H1 (cell line): ENCODE data around the gene NSMCE3. TPM values are rescaled to one million over a fixed set of nuclear protein-coding genes. Genes with fewer than 3 reads are reported as not detected.
A peak's percentile ranks its signal among the peaks of the same experiment; 100 is the strongest.

Experiments used
- CTCF ChIA-PET: fragments of 300-600 bp; sonication (Branson Sonifier 250); formaldehyde crosslinking; loops from one replicate; lab custom pipeline; 2021; ENCODE audit not compliant: partially characterized antibody; lab: Charles Lee
- POLR2A ChIA-PET: fragments of 300-600 bp; sonication (Branson Sonifier 250); formaldehyde crosslinking; loops from one replicate; lab custom pipeline; 2021; ENCODE audit warnings: inconsistent platforms; ENCODE audit not compliant: partially characterized antibody; lab: Charles Lee
- DNase-seq, 2 experiments: peaks; one replicate each; pipeline versions ENCODE4 v3.0.0 to v3.0.0-alpha.2; 2010 to 2022; ENCODE audit warnings: low spot score in 2 of 2, low read depth in 1 of 2, mixed read lengths in 1 of 2
- FAIRE-seq: peaks from 2 replicates; lab custom pipeline; 2011; peaks lifted over from hg19 to GRCh38; lab: Jason Lieb, UNC
- H2AFZ ChIP-seq: 2 replicates; pipeline ENCODE4 v1.8.1; 2012; ENCODE audit warnings: low read length, inconsistent platforms
- H2AK5ac ChIP-seq: 2 replicates; pipeline ENCODE4 v1.6.1; 2013; ENCODE audit warnings: low read depth, low read length
- H2BK120ac ChIP-seq: replicated peaks from 2 replicates; pipeline ENCODE3; 2013; ENCODE audit warnings: low read depth, low read length, inconsistent platforms
- H2BK12ac ChIP-seq: 2 replicates; pipeline ENCODE4 v1.6.1; 2013; ENCODE audit warnings: low read depth, low read length
- H2BK15ac ChIP-seq: 2 replicates; pipeline ENCODE4 v1.6.1; 2013; ENCODE audit warnings: low read length
- H2BK20ac ChIP-seq: 2 replicates; pipeline ENCODE4 v1.6.1; 2013; ENCODE audit warnings: low read length
- H2BK5ac ChIP-seq: 2 replicates; pipeline ENCODE4 v1.6.1; 2013; ENCODE audit warnings: low read depth, low read length
- H3K14ac ChIP-seq: 2 replicates; pipeline ENCODE4 v1.6.1; 2013; ENCODE audit warnings: inconsistent platforms; ENCODE audit not compliant: insufficient read length
- H3K18ac ChIP-seq: 2 replicates; pipeline ENCODE4 v1.6.1; 2013; ENCODE audit warnings: low read length; ENCODE audit errors: extremely low read depth
- H3K23ac ChIP-seq: 2 replicates; pipeline ENCODE4 v1.6.1; 2013; ENCODE audit warnings: inconsistent platforms; ENCODE audit not compliant: insufficient read length
- H3K23me2 ChIP-seq: 2 replicates; pipeline ENCODE4 v1.6.1; 2013; ENCODE audit warnings: low read depth, low read length
- H3K27ac ChIP-seq: 2 replicates; pipeline ENCODE4 v1.6.1; 2011; ENCODE audit warnings: low read depth, low read length, inconsistent platforms
- H3K27me3 ChIP-seq, 4 experiments: replicated peaks in 1 of 4; 1 replicate in 1 of 4; 2 replicates in 3 of 4; pipeline versions ENCODE4 v1.6.1 to v1.8.1; 2011 to 2013; ENCODE audit warnings: low read length in 3 of 4, mild to moderate bottlenecking in 3 of 4, inconsistent platforms in 2 of 4, mixed read lengths in 2 of 4, moderate library complexity in 1 of 4; ENCODE audit not compliant: control insufficient read depth in 3 of 4, insufficient read depth in 3 of 4; ENCODE audit errors: extremely low read depth in 1 of 4
- H3K36me3 ChIP-seq, 4 experiments: 2 replicates each; pipeline versions ENCODE4 v1.6.1 to v1.8.1; 2011 to 2013; ENCODE audit warnings: mild to moderate bottlenecking in 4 of 4, low read length in 3 of 4, moderate library complexity in 2 of 4, control low read depth in 1 of 4, inconsistent platforms in 1 of 4; ENCODE audit not compliant: insufficient read depth in 4 of 4, control insufficient read depth in 2 of 4
- H3K4ac ChIP-seq: replicated peaks from 2 replicates; pipeline ENCODE3; 2013; ENCODE audit warnings: low read length, low read depth, mixed read lengths, inconsistent platforms; ENCODE audit not compliant: insufficient read length
- H3K4me1 ChIP-seq, 4 experiments: replicated peaks in 1 of 4; 1 replicate in 1 of 4; 2 replicates in 3 of 4; pipeline versions ENCODE4 v1.6.1 to v1.8.1; 2011 to 2013; ENCODE audit warnings: low read length in 3 of 4, inconsistent platforms in 2 of 4, mixed read lengths in 1 of 4; ENCODE audit not compliant: insufficient read depth in 4 of 4, control insufficient read depth in 3 of 4
- H3K4me2 ChIP-seq, 2 experiments: 2 replicates each; pipeline versions ENCODE4 v1.6.1 to v1.8.1; 2011 to 2013; ENCODE audit warnings: low read depth in 2 of 2, low read length in 2 of 2, control low read depth in 1 of 2, inconsistent platforms in 1 of 2, mild to moderate bottlenecking in 1 of 2; ENCODE audit not compliant: insufficient read depth in 1 of 2
- H3K4me3 ChIP-seq, 4 experiments: fragments of 200-600, 300-600 bp in 1 of 4; sonication (generic), shearing (Covaris generic), sonication (Bioruptor Twin) in 1 of 4; 2 replicates each; pipeline versions ENCODE4 v1.5.1 to v1.8.1; 2011 to 2016; ENCODE audit warnings: low read length in 4 of 4, low read depth in 3 of 4, control low read depth in 2 of 4, inconsistent platforms in 2 of 4, mild to moderate bottlenecking in 2 of 4, mixed read lengths in 1 of 4, moderate library complexity in 1 of 4; ENCODE audit not compliant: insufficient read depth in 2 of 4; ENCODE audit errors: extremely low read depth in 1 of 4
- H3K56ac ChIP-seq: replicated peaks from 2 replicates; pipeline ENCODE3; 2013; ENCODE audit warnings: low read depth, mild to moderate bottlenecking, mixed read lengths, low read length, inconsistent platforms; ENCODE audit not compliant: insufficient read length
- H3K79me1 ChIP-seq: 2 replicates; pipeline ENCODE4 v1.6.1; 2013; ENCODE audit warnings: low read depth, low read length, control low read depth
- H3K79me2 ChIP-seq, 2 experiments: 2 replicates each; pipeline versions ENCODE4 v1.6.1 to v1.8.1; 2012 to 2013; ENCODE audit warnings: low read length in 2 of 2, mild to moderate bottlenecking in 2 of 2, inconsistent platforms in 1 of 2; ENCODE audit not compliant: insufficient read depth in 2 of 2, control insufficient read depth in 1 of 2
- H3K9ac ChIP-seq, 4 experiments: replicated peaks in 1 of 4; 1 replicate in 1 of 4; 2 replicates in 3 of 4; pipeline versions ENCODE4 v1.6.1 to v1.8.1; 2011 to 2013; ENCODE audit warnings: low read depth in 3 of 4, low read length in 3 of 4, control low read depth in 2 of 4, mild to moderate bottlenecking in 2 of 4, moderate library complexity in 2 of 4, inconsistent platforms in 1 of 4; ENCODE audit errors: extremely low read depth in 1 of 4
- H3K9me3 ChIP-seq, 2 experiments: 2 replicates each; pipeline versions ENCODE4 v1.6.1 to v1.8.1; 2012 to 2013; ENCODE audit warnings: mild to moderate bottlenecking in 2 of 2, moderate library complexity in 2 of 2, control low read depth in 1 of 2, inconsistent platforms in 1 of 2, low read depth in 1 of 2, low read length in 1 of 2, mixed read lengths in 1 of 2; ENCODE audit not compliant: insufficient read depth in 2 of 2
- H4K20me1 ChIP-seq, 2 experiments: replicated peaks in 1 of 2; 2 replicates each; pipeline versions ENCODE3 to v1.8.1; 2011 to 2013; ENCODE audit warnings: inconsistent platforms in 2 of 2, low read length in 2 of 2, mild to moderate bottlenecking in 1 of 2; ENCODE audit not compliant: insufficient read depth in 2 of 2, control insufficient read depth in 1 of 2
- H4K5ac ChIP-seq: 2 replicates; pipeline ENCODE4 v1.6.1; 2013; ENCODE audit warnings: low read length, low read depth, mixed read lengths, inconsistent platforms; ENCODE audit not compliant: insufficient read length
- H4K8ac ChIP-seq: 2 replicates; pipeline ENCODE4 v1.8.0; 2013; ENCODE audit warnings: mild to moderate bottlenecking, moderate library complexity, low read length, inconsistent platforms; ENCODE audit not compliant: insufficient read depth; ENCODE audit errors: extremely low read depth
- H4K91ac ChIP-seq: replicated peaks from 2 replicates; pipeline ENCODE3; 2013; ENCODE audit warnings: low read length, mixed read lengths, inconsistent platforms; ENCODE audit not compliant: insufficient read length
- CEBPB ChIP-seq: IDR thresholded peaks from 2 replicates; pipeline ENCODE4 v1.6.1; 2012; ENCODE audit warnings: low read depth, low read length
- CTBP2 ChIP-seq: IDR thresholded peaks from 2 replicates; pipeline ENCODE4 v1.7.0; 2011; ENCODE audit warnings: borderline replicate concordance, mild to moderate bottlenecking, moderate library complexity, mixed read lengths, low read length; ENCODE audit not compliant: insufficient read depth, insufficient read length
- YY1 ChIP-seq: IDR thresholded peaks from 2 replicates; pipeline ENCODE4 v1.6.1; 2011; ENCODE audit warnings: low read depth, mild to moderate bottlenecking, low read length
- WGBS, 2 experiments: shearing (Covaris generic) in 1 of 2; methylation state at CpG; one replicate each; pipeline versions ENCODE4 v1.1.6 to v1.1.7; 2013 to 2015; ENCODE audit warnings: low lambda C conversion rate in 2 of 2, mixed read lengths in 2 of 2, inconsistent platforms in 1 of 2, low coverage in 1 of 2, missing lambda C conversion rate in 1 of 2; ENCODE audit not compliant: insufficient replicate concordance in 2 of 2, insufficient coverage in 1 of 2, insufficient read length in 1 of 2; ENCODE audit errors: extremely low coverage in 1 of 2, missing lambda C conversion rate in 1 of 2; 5-methylcytosine and 5-hydroxymethylcytosine counted together
- polyA plus RNA-seq, 7 experiments: library from polyadenylated mRNA; depleted of rRNA in 3 of 7; stranded (reverse) in 5 of 7; unstranded in 2 of 7; fragments of >200 nt in 5 of 7; fragments of 200-250 nt in 2 of 7; gene quantifications; 1 replicate in 5 of 7; 2 replicates in 1 of 7; 4 replicates in 1 of 7; pipeline versions ENCODE4 v1.2.1 to v1.2.3, GENCODE V29; 2011 to 2013; ENCODE audit warnings: missing spikeins in 2 of 7, mixed read lengths in 2 of 7
- total RNA-seq: library from RNA; stranded (reverse); fragmentation: NEBNext Ultra II Directional; extraction: Animal tissue kit (Norgen Biotek cat#: 25700); gene quantifications from 2 replicates; pipeline ENCODE4 v1.2.1, GENCODE V29; 2021

NSMCE3 gene
- total and polyA plus RNA-seq, 2 of the 8 experiments (the other 6 are each of a cell fraction or from before 2014, with no cell fraction given), result 4.3 to 6.7 TPM

GRCh38 chr15:29316422-29316821, 46.8 kb upstream of the NSMCE3 start:
- Histone ChIP-seq H2BK20ac (no peak overlapping the region), H3K9ac (peak overlapping the region in 1 of 4 experiments; percentile 34; a peak in 1 of 7 replicates), H2BK120ac (no peak overlapping the region), H3K4me2 (no peak overlapping the region), H3K4me3 (no peak overlapping the region), H3K9me3 (no peaks in the 10 kb centered on the region), H2AK5ac (no peak overlapping the region), H4K91ac (no peak overlapping the region), H3K4ac (no peak overlapping the region), H3K14ac (no peak overlapping the region), H3K27me3 (no peaks in the 10 kb centered on the region), H2AFZ (no peak overlapping the region), H3K23me2 (no peaks in the 10 kb centered on the region), H2BK5ac (no peak overlapping the region), H3K4me1 (peaks cover 0 to 10% (median 5%) of the 10 kb centered on the region in 4 experiments; a peak in 4 of 7 replicates), H2BK12ac (no peak overlapping the region), H4K5ac (no peak overlapping the region), H3K18ac (no peak overlapping the region), H2BK15ac (no peak overlapping the region), H3K36me3 (no peaks in the 10 kb centered on the region), H3K27ac (no peak overlapping the region), H3K79me1 (no peaks in the 10 kb centered on the region; the same call in 1 of the 2 replicates), H3K56ac (no peak overlapping the region), H3K79me2 (no peaks in the 10 kb centered on the region), H4K20me1 (no peaks in the 10 kb centered on the region), H3K23ac (no peak overlapping the region), H4K8ac (no peak overlapping the region)
- FAIRE-seq (no peak), DNase-seq (no peak)
- ChIA-PET CTCF (no interaction called here), POLR2A (no interaction called here)
- no peak for TF ChIP-seq YY1
- TF ChIP-seq CEBPB, result peak; percentile 63; the same call in 1 of the 2 replicates
- no peak for TF ChIP-seq CTBP2
- 95% methylated on average over 3 of the region's 3 CpGs; no CpG with 5 or more reads in 1 of the 2 experiments for WGBS, 2 experiments
